NCI-H1417 (cell line): ENCODE measurements around the gene ANKRD52.
A peak's percentile ranks its signal among the peaks of the same experiment; 100 is the strongest.

ENCODE experiments used
- DNase-seq, 3 experiments: peaks; one replicate each; lab custom pipeline; 2025; lab: John Stamatoyannopoulos, UW

Gene ANKRD52

GRCh38 chr12:56241424-56242303 lies 16.5 kb downstream of the ANKRD52 start:
- no peak for DNase-seq

GRCh38 chr12:56237552-56237951 lies 20.6 kb downstream of the ANKRD52 start:
- no peak for DNase-seq

GRCh38 chr12:56236985-56237384 lies 21.2 kb downstream of the ANKRD52 start:
- no peak for DNase-seq

GRCh38 chr12:56236091-56236490 lies 22.1 kb downstream of the ANKRD52 start:
- DNase-seq = no peak

GRCh38 chr12:56234746-56235436 lies 23.3 kb downstream of the ANKRD52 start:
- DNase-seq = no peak

GRCh38 chr12:56231184-56231582 lies 27.0 kb downstream of the ANKRD52 start:
- no peak for DNase-seq

- no peak for DNase-seq
Observed at GRCh38 chr12:56230432-56231183, 27.6 kb downstream of the ANKRD52 start.

GRCh38 chr12:56229916-56230431 lies 28.2 kb downstream of the ANKRD52 start, which contains the start of gene SLC39A5:
Gene SLC39A5 (plus strand): TSS chr12:56230051. CDS start chr12:56231275, 1,224 bp downstream.
- DNase-seq = no peak

- no peak for DNase-seq
Observed at GRCh38 chr12:56229082-56229481, 29.1 kb downstream of the ANKRD52 start.

GRCh38 chr12:56224954-56225353 lies 33.2 kb downstream of the ANKRD52 start:
- DNase-seq = no peak

- peak; percentile 99 for DNase-seq
Observed at GRCh38 chr12:56224102-56224701, 34.0 kb downstream of the ANKRD52 start, which contains the start of gene NABP2. Gene NABP2 (plus strand): TSS chr12:56224342. CDS start chr12:56224857, 515 bp downstream.

GRCh38 chr12:56223571-56224101 lies 34.5 kb downstream of the ANKRD52 start:
- DNase-seq = no peak

- DNase-seq = no peak
Observed at GRCh38 chr12:56222531-56222895, 35.7 kb downstream of the ANKRD52 start.

GRCh38 chr12:56221757-56222530 lies 36.2 kb downstream of the ANKRD52 start, which contains the start of gene RNF41:
Gene RNF41 (minus strand): TSS chr12:56221922. CDS start chr12:56214047, 7,875 bp downstream.
- peak; percentile 96 to 98 (median 98) for DNase-seq

GRCh38 chr12:56221232-56221756 lies 36.9 kb downstream of the ANKRD52 start:
- DNase-seq = peak in 2 of 3 experiments; percentile 73

GRCh38 chr12:56220611-56221231 lies 37.5 kb downstream of the ANKRD52 start:
- DNase-seq = no peak

GRCh38 chr12:56219840-56220239 lies 38.3 kb downstream of the ANKRD52 start:
- no peak for DNase-seq

GRCh38 chr12:56216461-56216860 lies 41.7 kb downstream of the ANKRD52 start:
- DNase-seq = no peak

- no peak for DNase-seq
Observed at GRCh38 chr12:56213878-56214277, 44.3 kb downstream of the ANKRD52 start.

- DNase-seq = no peak
Observed at GRCh38 chr12:56212361-56212760, 45.8 kb downstream of the ANKRD52 start.
